Gastrocnemius medialis (tissue), 4 donors: ENCODE data around the gene B3GAT1.

Source experiments
- POLR2A ChIP-seq, 2 donors: fragments of 450-650 bp; IDR thresholded peaks; one replicate each; pipeline ENCODE4 v1.6.1; 2017; ENCODE audit warnings: antibody characterized with exemption in 2 of 2, mild to moderate bottlenecking in 2 of 2, moderate library complexity in 2 of 2
- TF ChIP-seq, protein P1 (sequence below), 5 experiments: fragments of 450-650 bp in 3 of 5; fragments of 200-600 bp in 2 of 5; sonication (generic) in 2 of 5; IDR thresholded peaks in 4 of 5; conservative IDR thresholded peaks in 1 of 5; 1 replicate in 4 of 5; 2 replicates in 1 of 5; pipeline ENCODE4 v1.5.1; 2016 to 2019; ENCODE audit warnings: antibody characterized with exemption in 5 of 5, mild to moderate bottlenecking in 3 of 5, moderate library complexity in 3 of 5

DNA sequence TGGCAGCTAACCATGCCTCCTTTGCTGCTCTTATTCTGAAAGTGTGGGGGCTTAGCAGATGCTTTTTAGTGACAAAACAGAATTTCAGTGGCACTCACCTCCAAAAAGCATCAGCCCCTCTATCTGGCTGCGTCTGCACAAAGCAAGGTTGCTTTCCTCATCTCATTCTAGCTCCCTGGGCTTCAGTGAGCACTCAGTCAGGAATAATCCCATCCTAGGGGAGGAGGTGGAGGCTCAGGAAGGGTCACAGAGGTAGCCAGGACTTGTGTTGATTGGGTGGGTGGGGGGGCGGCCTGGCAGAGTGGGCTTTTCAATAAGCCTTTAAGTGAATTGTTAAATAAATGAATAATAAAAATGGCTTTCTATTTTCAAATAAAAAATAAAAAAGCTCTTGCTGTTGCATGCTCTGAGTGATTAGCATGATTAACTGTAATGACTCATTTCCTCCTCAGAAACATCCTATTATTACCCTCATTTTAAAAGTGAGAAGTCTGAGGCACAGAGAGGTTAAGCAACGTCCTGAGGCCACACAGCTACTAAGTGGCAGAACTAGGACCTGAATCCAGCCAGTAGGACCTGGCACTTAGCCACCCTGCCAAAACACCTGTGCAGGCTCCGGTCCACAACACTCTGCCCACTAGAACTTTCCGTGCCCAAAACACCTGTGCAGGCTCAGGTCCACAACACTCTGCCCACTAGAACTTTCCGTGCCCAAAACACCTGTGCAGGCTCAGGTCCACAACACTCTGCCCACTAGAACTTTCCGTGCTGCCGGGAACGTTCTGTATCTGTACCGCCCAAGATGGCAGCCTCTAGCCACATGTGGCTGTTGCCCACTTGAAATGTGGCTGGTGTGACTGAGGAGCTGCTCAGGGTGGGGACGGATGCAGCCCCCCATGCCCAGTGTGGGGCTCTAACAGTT lies 5.5 kb downstream of the B3GAT1 start:
- TF ChIP-seq POLR2A (IDR thresholded peaks at IDR 0.05): no peak
- TF ChIP-seq, protein P1, sequence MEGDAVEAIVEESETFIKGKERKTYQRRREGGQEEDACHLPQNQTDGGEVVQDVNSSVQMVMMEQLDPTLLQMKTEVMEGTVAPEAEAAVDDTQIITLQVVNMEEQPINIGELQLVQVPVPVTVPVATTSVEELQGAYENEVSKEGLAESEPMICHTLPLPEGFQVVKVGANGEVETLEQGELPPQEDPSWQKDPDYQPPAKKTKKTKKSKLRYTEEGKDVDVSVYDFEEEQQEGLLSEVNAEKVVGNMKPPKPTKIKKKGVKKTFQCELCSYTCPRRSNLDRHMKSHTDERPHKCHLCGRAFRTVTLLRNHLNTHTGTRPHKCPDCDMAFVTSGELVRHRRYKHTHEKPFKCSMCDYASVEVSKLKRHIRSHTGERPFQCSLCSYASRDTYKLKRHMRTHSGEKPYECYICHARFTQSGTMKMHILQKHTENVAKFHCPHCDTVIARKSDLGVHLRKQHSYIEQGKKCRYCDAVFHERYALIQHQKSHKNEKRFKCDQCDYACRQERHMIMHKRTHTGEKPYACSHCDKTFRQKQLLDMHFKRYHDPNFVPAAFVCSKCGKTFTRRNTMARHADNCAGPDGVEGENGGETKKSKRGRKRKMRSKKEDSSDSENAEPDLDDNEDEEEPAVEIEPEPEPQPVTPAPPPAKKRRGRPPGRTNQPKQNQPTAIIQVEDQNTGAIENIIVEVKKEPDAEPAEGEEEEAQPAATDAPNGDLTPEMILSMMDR (IDR thresholded peaks at IDR 0.05 in 4 of 5, conservative IDR thresholded peaks at IDR 0.05 in 1 of 5): no peak
